AG09319 (cell line): ENCODE results near the gene HCK.

Experiments used
- DNase-seq: peaks from one replicate; pipeline ENCODE4 v3.0.0-alpha.2; 2010; ENCODE audit warnings: low read depth; ENCODE audit errors: extremely low read depth
- CTCF ChIP-seq: IDR thresholded peaks from 2 replicates; pipeline ENCODE4 v1.5.1; 2011; ENCODE audit warnings: low read depth, mild to moderate bottlenecking, inconsistent platforms, low read length, moderate library complexity

HCK gene

GRCh38 chr20:32052090-32052777, at the start of gene HCK:
TSS of gene HCK (plus strand) at chr20:32052242.
- DNase-seq: no peak
- no peak for TF ChIP-seq CTCF

GRCh38 chr20:32003325-32003724, 48.7 kb upstream of the HCK start:
- DNase-seq: no peak
- TF ChIP-seq CTCF: no peak

GRCh38 chr20:32004963-32005362, 47.1 kb upstream of the HCK start:
- DNase-seq: no peak
- no peak for TF ChIP-seq CTCF

- no peak for TF ChIP-seq CTCF
- DNase-seq: no peak
Observed at GRCh38 chr20:32006053-32006452, 46.0 kb upstream of the HCK start.

GRCh38 chr20:32006841-32007786, 44.9 kb upstream of the HCK start:
- TF ChIP-seq CTCF: no peak
- no peak for DNase-seq

- no peak for DNase-seq
- TF ChIP-seq CTCF: no peak
Observed at GRCh38 chr20:32007787-32008616, 44.0 kb upstream of the HCK start.
